Measurements from ENCODE around the gene TBC1D22A.

GRCh38 chr22:47154621-47155081, 392.2 kb downstream of the TBC1D22A start:
- no peak for TF ChIP-seq CTCF (IDR thresholded peaks at IDR 0.05)
- TF ChIP-seq POLR2AphosphoS5 (IDR thresholded peaks at IDR 0.05), result no peak
- TF ChIP-seq POLR2A (IDR thresholded peaks at IDR 0.05), result no peak
- no peak for TF ChIP-seq EP300 (IDR thresholded peaks at IDR 0.05)
